Liver (tissue), 3 donors: ENCODE measurements around the gene ANO10.

Experiments used
- FOXA1 ChIP-seq: IDR thresholded peaks from 2 replicates; pipeline ENCODE4 v1.6.1; 2016; ENCODE audit warnings: antibody characterized with exemption
- FOXA2 ChIP-seq: IDR thresholded peaks from 2 replicates; pipeline ENCODE4 v1.6.1; 2016; ENCODE audit warnings: antibody characterized with exemption
- HNF4G ChIP-seq: IDR thresholded peaks from 2 replicates; pipeline ENCODE4 v1.6.1; 2016; ENCODE audit warnings: antibody characterized with exemption
- JUND ChIP-seq, 2 donors: IDR thresholded peaks; 2 replicates each; pipeline ENCODE4 v1.6.1; 2016; ENCODE audit warnings: antibody characterized with exemption in 2 of 2
- MAX ChIP-seq: IDR thresholded peaks from 2 replicates; pipeline ENCODE4 v1.6.1; 2016; ENCODE audit warnings: antibody characterized with exemption
- RAD21 ChIP-seq, 2 donors: IDR thresholded peaks; 2 replicates each; pipeline ENCODE4 v1.6.1; 2016; ENCODE audit warnings: antibody characterized with exemption in 2 of 2, mild to moderate bottlenecking in 2 of 2
- REST ChIP-seq: IDR thresholded peaks from 2 replicates; pipeline ENCODE4 v1.6.1; 2016; ENCODE audit warnings: antibody characterized with exemption, mild to moderate bottlenecking
- RXRA ChIP-seq, 2 donors: IDR thresholded peaks; 2 replicates each; pipeline ENCODE4 v1.6.1; 2017 to 2018; ENCODE audit warnings: antibody characterized with exemption in 2 of 2, mild to moderate bottlenecking in 1 of 2
- TAF1 ChIP-seq: conservative IDR thresholded peaks from 2 replicates; pipeline ENCODE4 v1.6.1; 2016; ENCODE audit warnings: antibody characterized with exemption, mild to moderate bottlenecking
- YY1 ChIP-seq: IDR thresholded peaks from 2 replicates; pipeline ENCODE4 v1.6.1; 2016; ENCODE audit warnings: antibody characterized with exemption, mild to moderate bottlenecking
- TF ChIP-seq, protein P1 (sequence below): fragments of 150-350 bp; IDR thresholded peaks from 2 replicates; pipeline ENCODE4 v1.5.1; 2017; ENCODE audit warnings: improper control_type of control experiment, low read depth, low read length; ENCODE audit not compliant: missing input control
- TF ChIP-seq, protein P2 (sequence below): IDR thresholded peaks from 2 replicates; pipeline ENCODE4 v1.6.1; 2016; ENCODE audit warnings: antibody characterized with exemption
- donor health status: healthy.
- donor health status: healthy.

- TF ChIP-seq, protein P1, sequence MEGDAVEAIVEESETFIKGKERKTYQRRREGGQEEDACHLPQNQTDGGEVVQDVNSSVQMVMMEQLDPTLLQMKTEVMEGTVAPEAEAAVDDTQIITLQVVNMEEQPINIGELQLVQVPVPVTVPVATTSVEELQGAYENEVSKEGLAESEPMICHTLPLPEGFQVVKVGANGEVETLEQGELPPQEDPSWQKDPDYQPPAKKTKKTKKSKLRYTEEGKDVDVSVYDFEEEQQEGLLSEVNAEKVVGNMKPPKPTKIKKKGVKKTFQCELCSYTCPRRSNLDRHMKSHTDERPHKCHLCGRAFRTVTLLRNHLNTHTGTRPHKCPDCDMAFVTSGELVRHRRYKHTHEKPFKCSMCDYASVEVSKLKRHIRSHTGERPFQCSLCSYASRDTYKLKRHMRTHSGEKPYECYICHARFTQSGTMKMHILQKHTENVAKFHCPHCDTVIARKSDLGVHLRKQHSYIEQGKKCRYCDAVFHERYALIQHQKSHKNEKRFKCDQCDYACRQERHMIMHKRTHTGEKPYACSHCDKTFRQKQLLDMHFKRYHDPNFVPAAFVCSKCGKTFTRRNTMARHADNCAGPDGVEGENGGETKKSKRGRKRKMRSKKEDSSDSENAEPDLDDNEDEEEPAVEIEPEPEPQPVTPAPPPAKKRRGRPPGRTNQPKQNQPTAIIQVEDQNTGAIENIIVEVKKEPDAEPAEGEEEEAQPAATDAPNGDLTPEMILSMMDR: no peak
- TF ChIP-seq RXRA (IDR thresholded peaks at IDR 0.05) (no peak), FOXA2 (no peak), TAF1 (no peak), YY1 (no peak), FOXA1 (no peak), HNF4G (no peak), RAD21 (IDR thresholded peaks at IDR 0.05) (no peak), MAX (no peak), REST (no peak), JUND (IDR thresholded peaks at IDR 0.05) (no peak)
- TF ChIP-seq, protein P2, sequence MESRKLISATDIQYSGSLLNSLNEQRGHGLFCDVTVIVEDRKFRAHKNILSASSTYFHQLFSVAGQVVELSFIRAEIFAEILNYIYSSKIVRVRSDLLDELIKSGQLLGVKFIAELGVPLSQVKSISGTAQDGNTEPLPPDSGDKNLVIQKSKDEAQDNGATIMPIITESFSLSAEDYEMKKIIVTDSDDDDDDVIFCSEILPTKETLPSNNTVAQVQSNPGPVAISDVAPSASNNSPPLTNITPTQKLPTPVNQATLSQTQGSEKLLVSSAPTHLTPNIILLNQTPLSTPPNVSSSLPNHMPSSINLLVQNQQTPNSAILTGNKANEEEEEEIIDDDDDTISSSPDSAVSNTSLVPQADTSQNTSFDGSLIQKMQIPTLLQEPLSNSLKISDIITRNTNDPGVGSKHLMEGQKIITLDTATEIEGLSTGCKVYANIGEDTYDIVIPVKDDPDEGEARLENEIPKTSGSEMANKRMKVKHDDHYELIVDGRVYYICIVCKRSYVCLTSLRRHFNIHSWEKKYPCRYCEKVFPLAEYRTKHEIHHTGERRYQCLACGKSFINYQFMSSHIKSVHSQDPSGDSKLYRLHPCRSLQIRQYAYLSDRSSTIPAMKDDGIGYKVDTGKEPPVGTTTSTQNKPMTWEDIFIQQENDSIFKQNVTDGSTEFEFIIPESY: no peak
These were observed 250.3 kb downstream of the ANO10 start for GRCh38 chr3:43371494-43371893.
